Left colon (tissue), 2 donors: ENCODE data around the gene KIAA1191. TPM values are rescaled to one million over a fixed set of nuclear protein-coding genes. Genes with fewer than 3 reads are reported as not detected.
A peak's percentile ranks its signal among the peaks of the same experiment; 100 is the strongest.

Source experiments
- ATAC-seq: fragments of 200-7000 bp; cut with Tn5 transposase; one replicate; pipeline ENCODE4 v1.9.1; 2020; ENCODE audit warnings: mild to moderate bottlenecking, moderate library complexity
- DNase-seq, 2 donors: peaks; one replicate each; pipeline ENCODE4 v3.0.0-alpha.2; 2020
- intact Hi-C, 2 donors: fragments of 100-400 bp; cut with DNase I in 1 of 2; cut with micrococcal nuclease in 1 of 2; formaldehyde crosslinking; loops; one replicate each; pipeline versions ENCODE4 v1.11.2 to v1.14.0; 2022; cut with DNase I, micrococcal nuclease
- total RNA-seq, 2 donors: library from RNA; stranded (reverse); fragmentation: NEBNext Ultra II Directional; extraction: Animal tissue kit (Norgen Biotek cat#: 25700); gene quantifications; one replicate each; pipeline ENCODE4 v1.2.1, GENCODE V29; 2021
- donor health status: DM: no; HTN: no; CAD: no.
- donor health status: DM: yes; HTN: yes; CAD: no.

KIAA1191 gene
- total RNA-seq, 2 donors from 2014 or later, result 83.4 to 93.5 TPM

DNA sequence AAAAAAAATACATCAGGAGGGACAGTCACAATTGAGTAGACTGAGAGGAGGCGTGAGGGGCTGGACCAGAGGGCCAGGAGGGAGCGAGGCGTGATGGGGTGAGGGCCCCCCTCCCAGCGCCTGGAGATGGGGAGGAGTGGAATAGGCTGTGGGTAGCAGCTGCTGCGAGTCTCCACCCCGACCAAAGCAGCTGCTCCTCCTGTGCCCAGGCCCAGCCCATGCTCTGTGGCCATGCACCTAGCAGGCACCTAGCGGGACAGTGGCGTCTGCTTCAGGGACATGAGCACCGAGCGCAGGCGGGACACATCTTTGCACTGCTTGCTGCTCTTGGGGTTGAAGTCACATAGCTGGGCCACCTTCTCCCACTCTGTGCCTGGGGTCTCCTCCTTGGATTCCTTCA lies 31.0 kb upstream of the KIAA1191 start:
- no peak for ATAC-seq
- intact Hi-C loops, result no loop called here
- DNase-seq, result no peak

DNA sequence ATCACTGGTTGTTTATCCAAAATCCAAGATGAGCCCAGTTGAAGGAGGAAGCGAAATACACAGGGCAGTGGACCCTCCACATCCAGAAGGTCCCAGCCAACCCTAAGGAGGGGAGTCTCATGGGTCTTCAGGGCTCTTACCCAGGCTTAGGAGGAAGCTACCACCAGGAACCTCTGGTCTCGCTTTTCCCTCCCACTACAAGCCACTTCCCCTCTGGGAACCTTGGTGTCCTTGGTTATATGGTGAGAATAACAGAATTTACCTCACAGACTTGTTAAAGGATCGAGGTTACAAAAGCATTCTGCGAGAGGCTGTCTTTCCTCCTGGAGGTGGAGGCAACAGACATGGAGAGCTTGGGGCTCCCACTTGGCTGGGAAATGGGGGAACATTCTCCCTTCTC lies 30.4 kb upstream of the KIAA1191 start:
- no peak for DNase-seq
- intact Hi-C loops, result no loop called here
- ATAC-seq, result no peak

DNA sequence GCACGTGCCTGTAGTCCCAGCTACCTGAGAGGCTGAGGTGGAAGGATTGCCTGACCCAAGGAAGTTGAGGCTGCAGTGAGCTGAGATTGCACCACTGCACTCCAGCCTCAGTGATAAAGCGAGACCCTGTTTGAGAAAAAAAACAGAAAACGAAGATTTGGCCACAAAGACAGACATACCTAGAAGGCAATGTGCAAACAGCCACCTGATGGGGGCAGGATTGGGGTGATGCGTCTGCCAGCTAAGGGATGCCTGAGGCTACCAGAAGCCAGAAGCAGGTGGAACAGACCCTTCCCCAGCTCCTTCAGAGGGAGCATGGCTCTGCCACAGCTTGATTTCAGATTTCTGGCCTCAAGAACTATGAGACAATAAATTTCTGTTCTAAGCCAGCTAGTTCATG lies 29.9 kb upstream of the KIAA1191 start:
- ATAC-seq (no peak), DNase-seq (no peak)
- intact Hi-C loops, result no loop called here

DNA sequence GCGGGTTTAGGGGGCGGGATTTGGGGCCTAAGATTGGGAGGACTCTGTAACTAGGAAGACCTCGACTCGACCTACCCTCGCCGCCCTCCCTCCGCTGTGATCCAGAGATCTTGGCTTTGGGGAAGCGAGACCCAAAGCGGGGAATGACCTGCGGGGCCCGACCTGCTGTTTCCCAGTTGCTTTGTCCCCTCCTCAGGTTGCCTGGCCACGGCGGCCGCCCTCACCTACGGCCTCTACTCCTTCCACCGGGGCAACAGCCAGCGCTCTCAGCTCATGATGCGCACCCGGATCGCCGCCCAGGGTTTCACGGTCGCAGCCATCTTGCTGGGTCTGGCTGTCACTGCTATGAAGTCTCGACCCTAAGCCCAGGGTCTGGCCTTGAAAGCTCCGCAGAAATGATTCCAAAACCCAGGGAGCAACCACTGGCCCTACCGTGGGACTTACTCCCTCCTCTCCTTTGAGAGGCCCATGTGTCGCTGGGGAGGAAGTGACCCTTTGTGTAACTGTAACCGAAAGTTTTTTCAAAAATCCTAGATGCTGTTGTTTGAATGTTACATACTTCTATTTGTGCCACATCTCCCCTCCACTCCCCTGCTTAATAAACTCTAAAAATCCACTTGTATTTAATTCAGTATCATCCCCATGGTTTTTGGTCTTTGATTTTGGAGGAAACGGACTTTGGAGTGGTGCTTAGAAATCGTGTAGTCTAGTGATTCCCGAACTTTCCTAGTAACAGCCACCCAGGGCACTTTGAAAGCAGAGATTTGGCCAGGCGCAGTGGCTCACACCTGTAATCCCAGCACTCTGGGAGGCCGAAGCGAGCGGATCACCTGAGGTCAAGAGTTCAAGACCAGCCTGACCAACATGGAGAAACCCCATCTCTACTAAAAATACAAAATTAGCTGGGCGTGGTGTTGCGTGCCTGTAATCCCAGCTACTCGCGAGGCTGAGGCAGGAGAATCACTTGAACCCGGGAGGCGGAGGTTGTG lies 27.9 kb upstream of the KIAA1191 start:
- intact Hi-C loops, result no loop called here
- ATAC-seq, result peak; percentile 38
- no peak for DNase-seq

DNA sequence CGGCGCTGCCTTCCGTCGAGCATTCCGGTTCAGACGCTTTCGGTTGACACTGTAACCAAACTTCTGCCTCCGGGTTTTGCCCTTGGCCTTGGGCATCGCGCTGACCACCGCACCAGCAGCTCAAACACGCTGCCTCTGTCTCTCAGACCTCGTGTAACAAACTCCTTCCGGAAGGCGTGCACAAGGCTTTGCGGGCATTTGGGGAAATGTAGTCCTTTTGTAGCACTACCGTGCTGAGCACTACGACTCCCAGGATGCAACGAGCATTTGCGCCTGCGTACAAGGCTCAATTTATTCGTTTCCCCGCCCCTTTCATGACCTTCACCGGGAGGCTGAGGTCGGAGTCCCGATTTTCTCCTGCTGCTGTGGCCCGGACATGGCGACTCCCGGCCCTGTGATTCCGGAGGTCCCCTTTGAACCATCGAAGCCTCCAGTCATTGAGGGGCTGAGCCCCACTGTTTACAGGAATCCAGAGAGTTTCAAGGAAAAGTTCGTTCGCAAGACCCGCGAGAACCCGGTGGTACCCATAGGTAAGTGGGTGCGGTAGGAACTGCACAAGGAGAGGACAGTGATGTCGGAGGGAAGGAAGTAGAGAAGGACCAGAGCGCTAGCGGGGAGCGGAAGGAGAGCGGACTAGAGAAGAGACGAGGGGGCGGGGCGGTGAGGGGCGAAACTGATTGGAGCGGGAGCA lies 27.0 kb upstream of the KIAA1191 start, which contains the start of the genes HIGD2A and NOP16:
HIGD2A (plus strand) TSS at position 308 of the 691 bp plus-strand sequence; CDS start at position 377, 69 bp downstream.
NOP16 (minus strand) TSS at position 155 of the 691 bp plus-strand sequence; CDS start at position 96, 59 bp downstream.
- intact Hi-C loops, result no loop called here
- peak; percentile 100 for DNase-seq
- peak; percentile 89 for ATAC-seq

DNA sequence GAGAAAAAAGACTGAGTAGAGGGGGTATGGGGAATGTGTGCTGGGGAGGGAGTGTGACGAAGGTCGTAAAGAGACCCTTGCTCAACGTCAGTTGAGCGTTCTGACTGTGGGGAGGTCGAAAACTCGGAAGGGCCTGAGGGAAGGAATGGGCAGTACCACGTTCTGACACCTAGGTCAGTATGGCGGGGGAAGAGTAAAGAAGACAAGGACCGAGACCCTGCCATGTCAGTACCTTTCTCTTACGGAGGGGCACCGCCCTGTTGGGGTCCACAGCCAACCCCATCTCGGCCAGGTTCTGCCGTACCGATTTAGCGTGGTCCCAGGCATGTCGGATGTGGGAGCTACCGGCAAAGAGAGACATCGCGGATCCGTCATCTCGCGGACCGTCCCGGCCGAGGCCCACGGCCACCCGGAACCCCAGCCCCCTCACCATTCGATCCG lies 26.5 kb upstream of the KIAA1191 start:
- ATAC-seq, result no peak
- no peak for DNase-seq

DNA sequence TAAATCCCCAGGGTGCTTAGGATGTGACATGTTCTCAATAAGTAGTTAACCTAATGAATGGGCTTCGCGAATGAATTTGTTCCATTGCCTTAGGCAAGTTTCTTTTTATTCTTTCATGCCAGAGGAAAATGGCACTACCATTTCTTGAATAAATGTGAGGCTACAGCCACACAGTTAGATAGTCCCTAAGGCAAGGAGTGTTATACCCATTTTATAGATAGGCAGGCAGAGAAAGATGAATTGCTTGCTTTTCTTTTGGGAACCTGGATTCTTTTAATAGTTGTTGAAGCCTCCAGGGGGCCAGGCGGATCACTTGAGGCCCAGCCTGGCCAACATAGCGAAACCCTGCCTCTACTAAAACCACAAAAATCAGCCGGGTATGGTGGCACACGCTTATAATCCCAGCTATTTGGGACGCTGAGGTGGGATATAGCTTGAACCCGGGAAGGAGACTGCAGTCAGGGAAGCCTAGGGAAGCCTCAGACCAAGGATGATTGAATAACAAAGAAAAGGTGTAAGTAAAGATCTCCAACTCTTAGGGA lies 25.9 kb upstream of the KIAA1191 start:
- DNase-seq (no peak), ATAC-seq (no peak)
- intact Hi-C loops, result no loop called here

More for the DNA sequence above, 26.5 kb upstream of the KIAA1191 start:
- intact Hi-C loops, result no loop called here

DNA sequence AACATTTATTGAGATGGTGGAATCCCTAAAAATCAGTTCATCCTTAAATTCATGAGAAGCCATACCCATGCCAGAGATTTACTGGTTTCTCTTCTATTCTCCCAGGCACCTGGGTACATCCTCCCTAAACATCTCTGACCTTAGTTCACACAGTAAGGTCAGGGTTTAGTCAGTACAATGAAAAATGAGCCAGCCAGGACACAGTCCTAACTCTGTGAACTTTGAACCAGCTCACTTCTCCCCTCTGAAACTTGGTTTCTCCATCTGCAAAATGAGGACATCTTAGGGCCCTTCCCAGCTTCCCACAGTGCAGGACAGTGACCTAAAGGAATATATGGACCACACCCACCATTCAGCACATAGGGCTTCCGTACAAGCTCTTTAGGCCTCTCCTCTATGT lies 24.9 kb upstream of the KIAA1191 start:
- intact Hi-C loops, result no loop called here
- ATAC-seq (no peak), DNase-seq (no peak)

DNA sequence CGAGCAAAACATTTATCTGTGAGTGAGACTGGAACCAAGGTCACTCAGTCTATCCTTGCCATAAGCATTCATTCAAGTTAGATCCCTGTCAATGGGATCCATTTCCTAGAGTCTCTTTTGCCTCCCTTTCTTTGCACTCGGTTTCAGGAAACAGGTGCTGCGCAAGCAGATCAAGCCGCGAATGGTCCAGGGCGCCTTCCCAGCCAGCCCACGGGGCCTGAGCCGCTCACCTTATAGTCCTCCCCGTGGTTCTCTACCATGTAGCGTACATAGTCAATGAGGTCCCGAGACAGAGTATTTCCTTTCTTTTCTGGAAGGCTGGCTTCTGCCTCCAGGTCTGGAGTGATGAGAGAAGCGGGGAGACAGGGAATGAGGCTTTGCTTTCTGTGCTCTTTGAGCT lies 23.4 kb upstream of the KIAA1191 start:
- DNase-seq (no peak), ATAC-seq (no peak)
- intact Hi-C loops, result no loop called here

DNA sequence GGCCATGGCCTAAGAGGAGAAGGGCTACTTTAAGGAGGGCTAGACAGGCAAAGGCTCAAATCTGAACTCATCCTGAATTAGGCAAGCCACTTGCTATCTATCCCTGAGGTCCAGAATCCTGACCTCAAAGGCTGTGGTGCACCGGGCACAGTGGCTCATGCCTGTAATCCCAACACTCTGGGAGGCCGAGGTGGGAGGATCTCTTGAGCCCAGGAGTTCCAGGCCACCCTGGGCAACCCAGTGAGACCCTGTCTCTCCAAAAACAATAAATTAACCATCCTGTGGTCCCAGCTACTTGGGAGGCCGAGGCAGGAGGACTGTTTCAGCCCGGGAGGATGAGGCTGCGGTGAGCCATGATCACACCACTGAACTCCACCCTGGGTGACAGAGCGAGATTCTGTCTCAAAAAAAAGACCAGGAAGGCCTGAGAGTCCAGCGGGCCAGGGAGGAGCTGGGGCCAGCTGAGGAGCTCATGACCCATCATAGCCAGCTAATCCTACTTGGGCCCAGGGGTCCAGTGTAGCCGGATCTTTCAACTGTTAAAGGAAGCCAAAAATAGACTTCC lies 22.9 kb upstream of the KIAA1191 start:
- intact Hi-C loops, result no loop called here
- DNase-seq, result no peak
- ATAC-seq, result no peak

DNA sequence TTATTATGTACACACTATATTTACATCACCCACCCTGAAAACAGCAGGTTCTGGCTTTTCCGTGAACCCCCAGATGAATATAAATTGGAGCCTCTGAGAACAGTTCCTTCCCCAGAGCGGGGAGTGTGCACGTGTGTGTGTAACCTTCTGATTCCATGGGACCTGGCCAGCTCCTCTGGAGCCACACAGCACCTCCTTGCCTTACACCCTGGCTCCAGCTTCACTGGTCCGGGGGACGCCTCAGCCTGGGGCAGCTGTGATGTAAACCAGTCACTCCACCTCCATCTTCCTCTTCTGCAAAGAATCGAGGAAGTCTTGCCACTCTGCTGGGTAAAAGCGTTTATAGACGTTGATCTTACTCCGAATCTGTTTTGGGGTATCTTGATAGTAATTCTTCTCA lies 22.4 kb upstream of the KIAA1191 start:
- no peak for ATAC-seq
- DNase-seq, result no peak
- intact Hi-C loops, result no loop called here

DNA sequence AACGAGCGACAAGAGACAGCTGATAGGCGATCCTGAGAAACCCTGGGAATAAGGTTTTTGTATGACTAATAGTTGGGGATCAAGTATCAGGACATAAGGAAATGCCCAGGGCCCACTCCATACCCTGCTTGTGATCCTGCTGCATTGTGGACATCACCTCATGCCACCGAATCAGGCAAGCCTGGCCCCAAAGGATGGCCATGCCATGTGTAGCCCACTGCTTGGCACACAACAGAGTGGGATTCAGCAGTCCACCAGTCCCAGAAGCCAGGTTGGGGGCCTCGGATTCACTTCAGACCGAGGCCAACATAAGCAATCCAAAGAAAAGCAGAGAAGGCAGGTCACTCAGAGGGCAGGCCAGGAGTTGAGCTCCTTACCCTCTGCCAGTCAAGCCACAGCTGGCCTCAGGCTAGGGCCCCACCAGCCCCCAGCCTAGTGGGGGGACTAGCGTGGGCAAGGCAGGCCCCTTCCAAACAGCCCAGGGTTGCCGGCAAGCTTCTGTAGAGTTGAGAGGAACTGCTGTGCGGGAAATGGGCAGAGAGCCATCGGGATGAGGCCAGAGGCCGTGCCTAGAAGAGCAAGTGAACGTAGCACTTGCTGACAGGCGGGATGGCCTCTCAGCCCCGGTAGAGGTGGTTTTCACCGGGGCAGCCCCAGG lies 21.8 kb upstream of the KIAA1191 start:
- ATAC-seq (no peak), DNase-seq (no peak)
- intact Hi-C loops, result no loop called here

DNA sequence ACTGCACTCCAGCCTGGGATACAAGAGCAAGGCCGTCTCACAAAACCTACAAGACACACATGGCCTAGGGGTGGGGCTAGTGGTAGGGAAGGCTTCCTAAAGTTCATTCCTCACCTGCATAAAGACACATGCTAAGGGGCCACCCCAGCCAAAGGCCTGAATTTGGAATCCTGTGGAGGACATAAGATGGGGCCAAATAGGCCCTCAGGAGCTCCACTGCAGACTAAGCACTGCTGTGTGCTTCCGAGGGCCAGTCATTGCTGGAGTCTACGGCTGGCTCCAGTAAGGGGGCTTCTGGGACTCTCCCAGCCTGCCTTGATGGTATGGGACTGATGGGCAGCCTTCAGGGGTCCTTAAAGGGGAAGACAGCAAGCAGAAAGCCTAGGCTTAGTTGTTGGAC lies 21.2 kb upstream of the KIAA1191 start:
- intact Hi-C loops, result no loop called here
- no peak for ATAC-seq

DNA sequence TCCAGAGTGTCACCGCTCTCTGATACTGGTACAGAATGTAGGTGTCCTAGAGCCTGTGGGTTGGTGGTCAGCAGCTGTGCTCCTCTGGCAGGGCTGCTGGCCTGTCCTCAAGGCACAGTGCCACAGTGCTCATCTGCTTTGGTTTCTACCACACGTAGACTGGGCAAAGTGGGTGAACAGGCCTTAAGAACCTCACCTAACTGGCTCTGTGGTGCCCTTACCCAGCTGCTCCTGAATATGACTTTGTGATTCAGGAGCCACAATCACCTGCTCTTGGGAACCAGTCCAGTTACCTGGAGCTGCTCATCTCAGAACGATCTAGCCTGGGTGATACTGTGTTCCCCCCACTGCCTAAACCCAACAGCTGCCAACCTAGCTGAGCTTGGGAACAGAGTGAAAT lies 20.4 kb upstream of the KIAA1191 start:
- intact Hi-C loops, result no loop called here
- DNase-seq (no peak), ATAC-seq (no peak)

More for the DNA sequence above, 21.2 kb upstream of the KIAA1191 start:
- DNase-seq, result no peak

DNA sequence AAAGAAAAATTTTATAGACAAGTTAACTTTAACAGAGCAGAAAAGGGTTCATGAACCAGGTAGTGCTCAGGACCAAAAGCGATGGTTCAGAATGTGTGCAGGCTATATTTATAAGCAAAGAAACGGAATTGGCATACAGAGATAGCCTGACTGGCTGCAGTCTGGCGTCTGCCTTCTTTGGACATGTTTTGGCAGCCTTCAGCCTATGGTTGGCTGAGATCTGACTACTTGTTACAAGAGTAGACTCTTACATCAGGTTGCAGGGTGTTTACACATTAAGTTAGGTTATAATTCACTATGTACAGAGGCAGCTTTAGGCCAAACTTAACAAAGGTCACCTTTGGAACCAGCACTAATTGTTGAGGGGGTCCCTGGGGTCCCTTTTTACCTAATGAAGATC lies 19.9 kb upstream of the KIAA1191 start:
- intact Hi-C loops, result no loop called here
- DNase-seq (no peak), ATAC-seq (no peak)

DNA sequence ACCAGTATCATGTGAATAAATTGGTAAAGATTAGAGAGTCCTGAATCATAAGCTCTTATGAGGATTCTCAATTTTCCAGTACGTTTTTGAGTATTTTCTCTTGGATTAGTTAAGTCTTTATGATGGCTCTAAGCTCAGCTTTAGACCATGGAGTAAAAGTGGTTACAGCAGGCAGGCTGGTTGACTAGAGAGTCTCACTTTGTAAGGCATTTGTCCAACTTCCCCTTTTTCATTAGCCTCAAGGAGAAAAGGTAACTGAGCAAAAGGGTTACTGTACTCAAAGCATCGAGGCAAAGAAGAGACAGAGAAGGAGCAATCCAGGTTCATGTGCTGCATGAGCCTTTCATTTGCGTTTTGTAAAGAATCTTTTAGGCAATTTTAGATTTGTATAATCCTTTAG lies 18.3 kb upstream of the KIAA1191 start:
- DNase-seq (no peak), ATAC-seq (no peak)
- intact Hi-C loops, result no loop called here

DNA sequence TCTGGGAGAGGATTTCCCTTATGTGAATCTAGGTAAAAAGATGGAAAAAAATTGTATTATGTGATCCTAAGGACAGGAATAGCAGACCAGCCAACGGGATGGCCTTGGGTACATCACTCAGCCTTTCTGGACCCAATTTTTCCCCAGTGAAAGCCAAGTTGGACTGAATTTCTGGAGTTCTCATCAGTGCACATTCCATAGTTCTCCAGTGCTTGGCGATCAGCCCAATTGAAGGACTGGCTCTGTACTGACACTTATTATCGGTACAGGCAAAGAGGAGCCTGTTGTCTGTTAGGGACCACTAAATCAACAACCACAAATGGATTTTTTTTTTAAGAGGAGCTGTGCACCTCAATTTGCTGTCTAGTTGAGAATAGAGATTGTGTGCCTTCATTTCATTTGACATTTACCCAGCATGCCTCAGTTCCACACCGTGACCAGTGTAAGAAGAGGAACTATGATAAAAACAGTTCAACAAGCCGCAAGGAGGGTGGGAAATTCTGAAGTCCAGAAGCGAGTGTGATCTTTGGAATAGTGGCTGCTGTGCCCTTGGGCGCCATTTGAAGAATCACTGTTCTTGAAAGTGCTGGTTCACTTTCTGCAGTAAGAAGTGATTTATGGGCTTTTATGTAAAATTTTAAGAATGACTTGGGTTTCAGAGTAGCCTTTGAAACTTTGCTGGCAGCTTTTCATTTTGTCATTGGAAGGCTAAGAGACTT lies 11.7 kb upstream of the KIAA1191 start:
- DNase-seq, result no peak
- intact Hi-C loops, result no loop called here
- no peak for ATAC-seq
